A673 (cell line): ENCODE measurements around the gene BRI3. TPM values are rescaled to one million over a fixed set of nuclear protein-coding genes. Genes with fewer than 3 reads are reported as not detected.

Experiments
- BruUV-seq: library from RNA; stranded (reverse); fragments of 400-500 nt; replicated peaks from 2 replicates; lab custom pipeline; 2021; lab: Mats Ljungman, UMichigan
- CTCF ChIA-PET: fragments of 300-600 bp; sonication (Branson Sonifier 250); formaldehyde crosslinking; loops from one replicate; lab custom pipeline; 2022; ENCODE audit warnings: antibody characterized with exemption; lab: Charles Lee
- POLR2A ChIA-PET: fragments of 300-600 bp; sonication (Branson Sonifier 250); formaldehyde crosslinking; loops from one replicate; lab custom pipeline; 2022; ENCODE audit warnings: antibody characterized with exemption; ENCODE audit not compliant: low non-redundant PET; lab: Charles Lee
- DNase-seq: peaks from one replicate; pipeline ENCODE4 v3.0.0-alpha.2; 2015; ENCODE audit warnings: low spot score
- H3K27ac ChIP-seq: fragments of 200-600 bp; sonication (generic); 2 replicates; pipeline ENCODE4 v1.5.1; 2016; ENCODE audit warnings: mixed run types, low read depth, mild to moderate bottlenecking, mixed read lengths, antibody characterized with exemption, low read length; ENCODE audit not compliant: poor library complexity, severe bottlenecking
- H3K27me3 ChIP-seq: fragments of 200-600 bp; sonication (generic); replicated peaks from 2 replicates; pipeline ENCODE4 v1.6.1; 2017; ENCODE audit warnings: mixed run types, low read depth, mild to moderate bottlenecking, mixed read lengths, antibody characterized with exemption, low read length; ENCODE audit not compliant: insufficient read depth, poor library complexity
- H3K36me3 ChIP-seq: fragments of 200-600 bp; sonication (generic); 2 replicates; pipeline ENCODE4 v1.6.1; 2016; ENCODE audit warnings: mixed run types, mild to moderate bottlenecking, mixed read lengths, antibody characterized with exemption, low read length; ENCODE audit not compliant: insufficient read depth, poor library complexity, severe bottlenecking
- H3K4me1 ChIP-seq: fragments of 200-600 bp; sonication (generic); 2 replicates; pipeline ENCODE4 v1.6.1; 2017; ENCODE audit warnings: mixed run types, mild to moderate bottlenecking, mixed read lengths, antibody characterized with exemption, low read length; ENCODE audit not compliant: insufficient read depth, poor library complexity, severe bottlenecking
- H3K4me3 ChIP-seq: fragments of 200-600 bp; sonication (generic); 2 replicates; pipeline ENCODE4 v1.5.1; 2016; ENCODE audit warnings: low read depth, mixed run types, mild to moderate bottlenecking, mixed read lengths, low read length; ENCODE audit not compliant: poor library complexity, severe bottlenecking
- H3K9me3 ChIP-seq: fragments of 200-600 bp; sonication (generic); 2 replicates; pipeline ENCODE4 v1.6.1; 2016; ENCODE audit warnings: mixed run types, low read depth, mild to moderate bottlenecking, mixed read lengths, antibody characterized with exemption, low read length; ENCODE audit not compliant: poor library complexity, severe bottlenecking
- CTCF ChIP-seq: fragments of 300-800, 200-600 bp; sonication (generic); conservative IDR thresholded peaks from 2 replicates; pipeline ENCODE4 v1.5.1; 2017; ENCODE audit warnings: low read depth, mild to moderate bottlenecking, antibody characterized with exemption, low read length, moderate library complexity, mixed read lengths
- EZH2 ChIP-seq: fragments of 200-600 bp; sonication (generic); IDR thresholded peaks from 2 replicates; pipeline ENCODE4 v1.6.1; 2017; ENCODE audit warnings: borderline replicate concordance, low read depth, mild to moderate bottlenecking, mixed read lengths, antibody characterized with exemption, low read length; ENCODE audit not compliant: poor library complexity, severe bottlenecking
- intact Hi-C: fragments of 100-400 bp; cut with micrococcal nuclease; formaldehyde crosslinking; loops from one replicate; pipeline ENCODE4 v1.10.0; 2022; ENCODE audit not compliant: unreplicated experiment
- total RNA-seq: library from RNA; stranded (reverse); gene quantifications from 2 replicates; pipeline ENCODE4 v1.2.3, GENCODE V29; 2021

Gene BRI3
- total RNA-seq, 1 experiment from 2014 or later: 85.8 TPM

- DNase-seq: no peak
- POLR2A ChIA-PET: no interaction called here
- Histone ChIP-seq H3K36me3 (no peaks in the 10 kb centered on the region), H3K27ac (no peak overlapping the region), H3K4me1 (no peaks in the 10 kb centered on the region), H3K4me3 (peak overlapping the region; percentile 93), H3K27me3 (no peaks in the 10 kb centered on the region), H3K9me3 (no peaks in the 10 kb centered on the region)
- TF ChIP-seq CTCF: no peak
- no peak for TF ChIP-seq EZH2
- BruUV-seq: no TSS peak
- CTCF ChIA-PET: no interaction called here
- intact Hi-C loops: no loop called here
Observed at GRCh38 chr7:98283127-98283886, 1.8 kb downstream of the BRI3 start.

- DNase-seq: no peak
- Histone ChIP-seq H3K36me3 (no peaks in the 10 kb centered on the region), H3K4me3 (no peak overlapping the region), H3K27me3 (no peaks in the 10 kb centered on the region), H3K27ac (no peak overlapping the region), H3K4me1 (no peaks in the 10 kb centered on the region), H3K9me3 (no peaks in the 10 kb centered on the region)
- TF ChIP-seq CTCF (no peak), EZH2 (no peak)
- ChIA-PET POLR2A (no interaction called here), CTCF (no interaction called here)
- BruUV-seq: no TSS peak
- intact Hi-C loops: no loop called here
Observed at GRCh38 chr7:98283887-98284222, 2.4 kb downstream of the BRI3 start.

DNA sequence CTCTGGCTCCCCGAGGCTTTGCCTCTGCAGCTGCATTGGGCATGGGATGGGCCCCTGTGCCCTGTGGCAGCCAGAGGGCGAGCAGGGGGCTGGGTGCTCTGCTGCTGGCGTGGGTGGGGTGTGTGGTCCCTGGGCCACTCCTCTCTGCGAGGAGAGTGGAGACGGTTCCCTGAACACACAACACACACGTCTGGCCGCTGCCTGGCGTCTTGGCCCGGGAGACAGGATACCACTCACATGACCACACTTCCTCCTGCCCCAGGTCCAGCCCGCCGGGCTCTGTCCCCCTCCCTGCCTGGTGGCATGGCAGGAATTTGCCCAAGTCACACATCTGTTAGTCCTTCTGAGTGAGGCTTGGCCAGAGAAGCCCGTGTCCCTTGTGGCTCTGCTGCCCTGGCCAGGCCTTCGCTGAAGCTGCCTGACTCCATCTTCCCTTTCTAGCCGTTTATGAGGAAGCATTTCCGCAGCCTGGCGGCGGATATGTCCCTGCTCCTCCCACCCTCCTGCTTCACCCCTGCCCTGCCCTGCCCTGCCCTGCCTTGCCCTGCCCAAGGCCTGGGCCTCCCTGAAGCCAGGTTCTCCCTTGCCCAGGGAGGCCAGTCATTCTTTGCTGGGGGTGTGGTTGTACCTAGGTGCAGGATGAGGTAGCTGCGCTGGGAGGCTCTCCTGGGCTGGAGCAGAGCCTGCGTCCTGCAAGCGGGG lies 3.0 kb downstream of the BRI3 start:
- Histone ChIP-seq H3K9me3 (no peaks in the 10 kb centered on the region), H3K27ac (no peak overlapping the region), H3K4me3 (no peak overlapping the region), H3K27me3 (no peaks in the 10 kb centered on the region), H3K36me3 (no peaks in the 10 kb centered on the region), H3K4me1 (no peaks in the 10 kb centered on the region)
- POLR2A ChIA-PET: no interaction called here
- BruUV-seq: no TSS peak
- TF ChIP-seq EZH2: no peak
- TF ChIP-seq CTCF: no peak
- CTCF ChIA-PET: no interaction called here
- DNase-seq: no peak
- intact Hi-C loops: no loop called here
